Activated naive CD4-positive, alpha-beta T cell treated with anti-CD3 and anti-CD28 coated beads, Interleukin-2, amount 50 U/mL, for 72 hours (primary cell): ENCODE results near the gene MATN3. TPM values are rescaled to one million over a fixed set of nuclear protein-coding genes. Genes with fewer than 3 reads are reported as not detected.

Source experiments
- ATAC-seq, 2 donors: fragments of 150-1000 bp; cut with Tn5 transposase; 2 replicates each; pipeline ENCODE4 v1.10.0; 2021; ENCODE audit warnings: mild to moderate bottlenecking in 2 of 2, moderate library complexity in 2 of 2
- DNase-seq, 2 donors: peaks; one replicate each; pipeline ENCODE4 v3.0.0; 2021 to 2022; ENCODE audit warnings: low spot score in 2 of 2
- H3K27ac Mint-ChIP-seq, 2 donors: one replicate each; pipeline ENCODE4 v1.8.0; 2022; ENCODE audit warnings: mild to moderate bottlenecking in 2 of 2, mixed read lengths in 2 of 2
- H3K36me3 Mint-ChIP-seq, 2 donors: one replicate each; pipeline ENCODE4 v1.8.0; 2022; ENCODE audit warnings: mixed read lengths in 2 of 2
- H3K9me3 Mint-ChIP-seq, 2 donors: one replicate each; pipeline ENCODE4 v1.8.0; 2022; ENCODE audit warnings: mixed read lengths in 2 of 2
- total RNA-seq, 2 donors: library from RNA; stranded (reverse); gene quantifications; one replicate each; pipeline ENCODE4 v1.2.3, GENCODE V29; 2022

MATN3 gene
- total RNA-seq, 2 donors from 2014 or later: not detected

GRCh38 chr2:19987936-19988335 is 24.5 kb downstream of the MATN3 start:
- peaks cover 11 to 17% of the 10 kb centered on the region in 2 donors for H3K36me3 Mint-ChIP-seq
- no peaks in the 10 kb centered on the region for H3K9me3 Mint-ChIP-seq
- ATAC-seq: no peak
- no peak overlapping the region for H3K27ac Mint-ChIP-seq
- DNase-seq: no peak

DNA sequence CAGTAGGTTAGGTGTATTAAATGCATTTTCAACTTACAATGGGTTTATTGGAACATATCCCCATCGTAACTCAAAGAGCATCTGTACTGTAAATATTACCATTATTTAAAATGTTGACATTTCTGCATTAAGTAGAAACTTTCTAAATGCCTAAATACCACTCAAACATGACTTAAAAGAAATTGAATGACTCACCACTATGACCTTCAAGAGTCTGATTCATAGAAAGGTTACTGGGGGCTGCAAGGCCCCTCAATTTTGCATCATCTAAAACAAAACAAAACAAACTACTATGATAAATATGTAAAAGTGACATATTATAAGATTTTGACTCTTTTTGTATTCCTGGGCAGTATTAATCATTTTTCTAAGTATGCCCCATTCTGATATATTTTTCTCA is 30.2 kb downstream of the MATN3 start:
- Mint-ChIP-seq H3K9me3 (no peaks in the 10 kb centered on the region), H3K36me3 (peaks cover 6 to 8% of the 10 kb centered on the region in 2 donors), H3K27ac (no peak overlapping the region)
- ATAC-seq: no peak
- DNase-seq: no peak

GRCh38 chr2:19979932-19980331 is 32.5 kb downstream of the MATN3 start:
- H3K27ac Mint-ChIP-seq: no peak overlapping the region
- H3K9me3 Mint-ChIP-seq: no peaks in the 10 kb centered on the region
- ATAC-seq: no peak
- peaks cover 6 to 8% of the 10 kb centered on the region in 2 donors for H3K36me3 Mint-ChIP-seq
- DNase-seq: no peak

DNA sequence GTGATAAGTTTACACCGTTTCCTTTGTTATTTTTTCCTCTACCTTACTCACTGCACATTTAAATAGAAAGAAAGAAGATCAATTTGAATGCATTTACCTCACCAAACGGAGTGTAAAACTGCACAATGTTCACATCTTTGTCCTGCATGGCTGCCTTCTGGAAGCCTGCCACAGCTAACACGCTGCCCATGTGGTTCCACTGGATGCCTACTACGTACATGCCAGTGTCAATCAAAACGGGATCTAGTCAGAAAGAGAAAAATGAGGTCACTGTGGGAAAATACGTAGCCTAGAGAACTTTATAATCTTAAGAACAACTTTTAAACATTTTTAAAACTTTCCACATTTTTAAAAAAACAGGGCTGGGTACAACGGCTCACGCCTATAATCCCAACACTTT is 39.0 kb downstream of the MATN3 start:
- Mint-ChIP-seq H3K9me3 (no peaks in the 10 kb centered on the region), H3K36me3 (peaks cover 0 to 5% of the 10 kb centered on the region in 2 donors), H3K27ac (no peak overlapping the region)
- ATAC-seq (no peak), DNase-seq (no peak)

GRCh38 chr2:19971691-19972090 is 40.8 kb downstream of the MATN3 start:
- ATAC-seq (no peak), DNase-seq (no peak)
- H3K9me3 Mint-ChIP-seq: no peaks in the 10 kb centered on the region
- no peak overlapping the region for H3K27ac Mint-ChIP-seq
- peaks cover 0 to 5% of the 10 kb centered on the region in 2 donors for H3K36me3 Mint-ChIP-seq

DNA sequence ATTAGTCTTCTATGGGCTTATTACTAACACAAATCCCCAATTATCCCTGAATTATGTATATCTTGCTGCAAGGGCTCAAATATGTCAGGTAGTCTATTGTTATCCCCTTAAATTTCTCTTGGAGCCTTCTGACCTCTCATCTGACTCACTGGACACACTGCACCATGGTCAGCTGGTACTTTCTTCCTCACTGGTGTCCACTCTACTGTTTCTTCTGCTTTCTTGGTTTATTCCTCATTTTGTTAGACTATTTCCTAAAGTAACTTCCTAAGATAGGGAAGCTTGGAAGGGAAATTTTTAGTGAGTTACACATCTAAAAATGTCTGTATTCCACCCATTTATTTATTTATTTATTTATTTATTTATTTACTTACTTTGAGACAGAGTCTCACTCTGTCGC is 49.1 kb downstream of the MATN3 start:
- DNase-seq: no peak
- no peak overlapping the region for H3K27ac Mint-ChIP-seq
- no peak for ATAC-seq

GRCh38 chr2:19955544-19956422 is 56.7 kb downstream of the MATN3 start:
- Mint-ChIP-seq H3K27ac (no peak overlapping the region), H3K9me3 (no peaks in the 10 kb centered on the region), H3K36me3 (no peaks in the 10 kb centered on the region)
- DNase-seq: peak in 1 of 2 donors; percentile 41
- peak; percentile 64 to 79 for ATAC-seq

More for the DNA sequence above, 49.1 kb downstream of the MATN3 start:
- no peaks in the 10 kb centered on the region for H3K36me3 Mint-ChIP-seq
- no peaks in the 10 kb centered on the region for H3K9me3 Mint-ChIP-seq

GRCh38 chr2:19949071-19949470 is 63.4 kb downstream of the MATN3 start:
- ATAC-seq (no peak), DNase-seq (no peak)
- Mint-ChIP-seq H3K9me3 (no peaks in the 10 kb centered on the region), H3K36me3 (no peaks in the 10 kb centered on the region), H3K27ac (no peak overlapping the region)

GRCh38 chr2:19947184-19947940 is 65.1 kb downstream of the MATN3 start:
- no peak for ATAC-seq
- DNase-seq: no peak
- H3K27ac Mint-ChIP-seq: no peak overlapping the region

DNA sequence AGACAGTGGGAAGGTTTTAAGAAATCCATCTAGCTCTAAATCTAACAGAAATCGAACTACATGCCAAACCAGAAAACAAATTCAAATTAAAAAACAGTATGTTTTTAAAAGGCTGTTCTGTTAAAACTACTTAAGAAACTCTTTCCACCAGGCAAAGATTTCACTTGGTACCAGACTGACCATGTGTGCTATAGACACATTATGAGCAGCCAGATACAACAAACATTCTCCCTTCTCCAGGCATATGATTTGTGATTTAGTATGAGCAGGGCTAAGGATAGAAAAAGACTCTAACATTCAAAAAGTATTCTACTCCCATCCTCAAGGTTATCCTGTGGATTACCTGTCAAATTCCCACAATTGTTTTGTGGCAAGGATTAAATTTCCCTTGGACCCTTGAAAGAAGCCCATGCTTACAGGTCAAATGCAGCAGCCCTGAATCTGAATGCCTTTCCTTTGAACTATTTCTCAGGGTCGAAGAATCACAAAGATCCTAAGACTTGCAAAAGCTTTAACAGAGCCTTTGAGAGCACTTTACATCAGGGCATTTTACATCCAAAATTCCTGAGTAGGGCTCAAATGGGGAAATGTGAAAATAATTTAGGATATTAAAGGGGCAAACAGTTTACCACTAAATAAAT is 68.1 kb downstream of the MATN3 start:
- no peak for DNase-seq
- Mint-ChIP-seq H3K9me3 (no peaks in the 10 kb centered on the region), H3K36me3 (no peaks in the 10 kb centered on the region), H3K27ac (no peak overlapping the region)
- ATAC-seq: no peak

More at GRCh38 chr2:19947184-19947940, 65.1 kb downstream of the MATN3 start:
- Mint-ChIP-seq H3K9me3 (no peaks in the 10 kb centered on the region), H3K36me3 (no peaks in the 10 kb centered on the region)

- H3K9me3 Mint-ChIP-seq: no peaks in the 10 kb centered on the region
- H3K36me3 Mint-ChIP-seq: no peaks in the 10 kb centered on the region
- H3K27ac Mint-ChIP-seq: no peak overlapping the region
- ATAC-seq (no peak), DNase-seq (no peak)
Observed at GRCh38 chr2:19943189-19943588, 69.3 kb downstream of the MATN3 start.

DNA sequence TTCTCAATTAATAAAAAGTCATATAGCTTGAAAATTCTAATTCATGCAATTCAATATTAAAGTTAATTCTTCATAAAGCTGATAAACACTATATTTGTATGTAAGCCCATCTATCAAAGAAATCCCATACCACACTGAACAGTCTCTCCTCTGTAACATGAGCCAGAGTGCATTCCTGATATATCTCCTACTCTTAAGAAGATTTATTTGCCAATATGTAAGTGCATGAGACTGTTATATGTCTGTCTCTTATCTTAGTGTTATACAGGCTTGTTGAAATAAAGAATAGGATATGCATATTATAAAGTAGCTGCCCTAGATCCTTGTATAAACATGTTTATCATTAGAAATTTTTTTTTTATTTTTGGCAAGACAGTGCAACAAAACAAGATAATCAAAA is 70.3 kb downstream of the MATN3 start:
- DNase-seq (no peak), ATAC-seq (no peak)
- H3K36me3 Mint-ChIP-seq: peaks cover 0 to 5% of the 10 kb centered on the region in 2 donors
- H3K27ac Mint-ChIP-seq: no peak overlapping the region
- no peaks in the 10 kb centered on the region for H3K9me3 Mint-ChIP-seq

Other genes with a start within 250 kb of the MATN3 start
- 10 to 100 TPM; 16.1 to 18.9 TPM for gene TTC32, start 110.7 kb downstream of the MATN3 start, total RNA-seq
- gene WDR35, start 22.6 kb downstream of the MATN3 start, total RNA-seq: 1 to 10 TPM; 3.4 to 8.9 TPM
- 10 to 100 TPM; 20.4 to 26.9 TPM for gene LAPTM4A, start 39.0 kb upstream of the MATN3 start, total RNA-seq
- gene SDC1, start 212.5 kb upstream of the MATN3 start, total RNA-seq: under 1 TPM; 0.11 to 0.41 TPM